HG03103 (cell line): ENCODE data around the gene HSPH1.
"Not testable (repeated sequence)": the region's sequence is repeated elsewhere in the genome, so short reads cannot be mapped to it uniquely, and the experiment has no call there.

ENCODE experiments used
- ATAC-seq: cut with Tn5 transposase; IDR thresholded peaks from one replicate; pipeline ENCODE4 v1.9.1; 2021; ENCODE audit warnings: low read depth; ENCODE audit not compliant: unreplicated experiment

The HSPH1 gene

DNA sequence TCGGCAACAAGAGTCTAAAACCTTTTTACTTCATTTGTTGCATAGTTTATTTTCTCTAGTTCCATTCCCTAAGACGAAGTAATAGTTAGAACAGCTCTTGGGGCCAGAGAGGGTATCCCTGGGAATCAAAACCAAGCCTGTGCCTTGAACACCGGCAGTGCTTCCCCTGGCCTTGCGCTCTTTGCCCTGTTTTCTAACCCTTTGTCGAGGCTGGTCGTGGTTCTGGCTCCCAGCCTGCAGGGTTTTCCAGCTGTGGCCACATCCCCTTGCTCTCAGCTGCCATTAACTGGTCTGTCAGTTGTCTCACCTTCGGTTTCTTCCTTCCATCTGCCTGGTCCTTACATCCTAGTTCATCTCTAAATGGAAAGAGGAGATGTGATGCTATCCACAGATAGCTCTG, 61.0 kb downstream of the HSPH1 start:
- ATAC-seq, result no peak

DNA sequence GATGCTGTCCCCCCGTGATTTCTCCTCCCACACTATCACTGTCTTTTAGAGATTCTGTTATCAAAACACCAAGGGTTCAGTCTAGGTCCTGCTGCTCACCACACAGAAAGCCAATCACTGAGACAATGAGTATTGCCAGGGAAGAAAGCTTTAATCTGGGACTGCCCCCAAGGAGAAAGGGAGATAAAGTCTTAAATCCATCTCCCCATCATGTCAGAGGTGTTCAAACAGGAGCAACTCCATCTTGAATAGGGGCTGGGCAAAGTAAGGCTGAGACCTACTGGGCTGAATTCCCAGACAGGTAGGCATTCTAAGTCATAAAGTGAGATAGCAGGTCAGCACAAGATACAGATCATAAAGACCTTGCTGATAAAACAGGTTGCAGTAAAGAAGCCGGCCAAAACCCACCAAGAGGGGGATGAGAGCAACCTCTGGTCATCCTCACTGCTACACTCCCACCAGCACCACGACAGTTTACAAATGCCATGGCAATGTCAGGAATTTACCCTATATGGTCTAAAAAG, 63.7 kb downstream of the HSPH1 start:
- not testable (repeated sequence) for ATAC-seq

GRCh38 chr13:31096654-31097302, 64.9 kb downstream of the HSPH1 start:
- no peak for ATAC-seq

DNA sequence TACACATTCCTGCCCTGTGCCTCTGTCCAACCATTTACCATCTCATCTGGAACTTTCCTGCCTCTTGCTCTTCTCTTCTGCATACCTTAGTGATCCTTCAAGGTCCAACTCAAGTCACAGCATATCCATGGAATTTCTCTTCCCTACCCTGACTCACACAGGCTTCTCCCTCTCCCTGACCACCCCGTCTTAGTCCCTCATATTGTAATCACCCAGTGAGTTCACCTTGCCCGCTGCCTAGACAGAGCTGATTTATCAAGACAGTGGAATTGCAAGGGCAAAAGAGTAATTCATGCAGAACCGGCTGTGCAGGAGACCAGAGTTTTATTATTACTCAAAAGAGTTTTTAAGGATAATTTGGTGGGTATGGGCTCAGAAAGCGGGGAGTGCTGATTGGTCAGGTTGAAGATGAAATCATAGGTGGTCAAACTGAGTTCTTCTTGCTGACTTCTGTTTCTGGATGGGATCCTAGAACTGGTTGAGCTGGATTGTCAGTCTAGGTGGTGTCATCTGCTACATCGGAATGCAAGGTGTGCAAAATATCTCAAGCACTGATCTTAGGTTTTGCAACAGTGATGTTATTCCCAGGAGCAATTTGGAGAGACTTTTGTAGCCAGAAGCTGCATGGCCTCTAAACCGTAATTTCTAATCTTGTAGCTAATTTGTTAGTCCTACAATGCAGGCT, 67.2 kb downstream of the HSPH1 start:
- ATAC-seq, result no peak

GRCh38 chr13:31093145-31093885, 68.4 kb downstream of the HSPH1 start:
- ATAC-seq, result no peak

- no peak for ATAC-seq
Measured at GRCh38 chr13:31092646-31093045, 69.1 kb downstream of the HSPH1 start.

DNA sequence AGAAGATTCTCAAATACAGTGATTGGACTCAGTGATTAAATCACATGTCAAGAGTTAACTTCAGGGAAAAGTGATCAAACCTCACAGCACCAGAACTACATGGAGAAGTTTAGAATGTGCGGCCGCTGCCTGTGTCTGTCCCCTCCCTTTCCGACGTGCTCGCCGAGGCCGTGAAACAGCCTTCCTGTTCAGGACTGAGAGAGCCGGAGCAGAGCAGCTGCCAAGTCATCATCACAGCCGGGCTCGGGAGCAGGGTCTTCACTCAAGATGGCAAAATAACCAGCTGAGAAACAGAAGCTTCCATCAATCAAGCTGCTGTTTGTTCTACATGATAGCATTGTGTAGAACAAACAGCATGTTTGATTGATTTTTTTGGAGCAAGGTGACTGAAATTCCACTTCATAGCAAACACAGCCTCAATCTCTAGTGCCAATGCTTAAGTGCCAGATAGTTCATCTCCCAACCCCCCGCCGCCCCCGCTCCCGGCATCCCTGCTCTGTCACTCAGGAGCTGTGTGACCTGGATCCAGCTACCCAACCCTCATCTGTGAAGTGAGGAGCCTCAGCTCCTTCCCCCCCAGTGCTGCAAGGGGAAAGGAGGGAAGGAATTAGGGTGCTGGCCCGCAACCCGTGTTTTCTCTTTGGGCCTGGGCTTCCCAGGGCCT, 70.6 kb downstream of the HSPH1 start:
- ATAC-seq, result no peak

DNA sequence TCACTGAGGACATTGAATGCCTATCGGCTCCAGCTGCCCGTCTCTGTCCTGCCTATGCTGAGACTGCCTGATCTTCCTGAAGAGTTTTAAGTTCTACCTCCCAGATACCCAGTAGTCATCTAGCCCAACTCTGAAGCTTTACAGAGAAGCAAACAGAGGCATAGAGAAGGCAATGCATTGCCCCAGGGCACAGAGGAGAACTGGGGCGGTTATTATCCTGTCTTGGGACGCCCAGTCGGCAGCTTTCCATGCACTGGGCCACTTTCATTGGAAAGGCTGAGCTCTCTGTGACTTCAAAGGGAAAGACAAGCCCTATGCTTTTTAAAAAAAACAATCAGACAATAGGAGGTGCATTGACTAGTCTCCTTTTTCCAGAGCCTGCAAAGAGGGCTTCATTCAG, 71.6 kb downstream of the HSPH1 start:
- no peak for ATAC-seq

DNA sequence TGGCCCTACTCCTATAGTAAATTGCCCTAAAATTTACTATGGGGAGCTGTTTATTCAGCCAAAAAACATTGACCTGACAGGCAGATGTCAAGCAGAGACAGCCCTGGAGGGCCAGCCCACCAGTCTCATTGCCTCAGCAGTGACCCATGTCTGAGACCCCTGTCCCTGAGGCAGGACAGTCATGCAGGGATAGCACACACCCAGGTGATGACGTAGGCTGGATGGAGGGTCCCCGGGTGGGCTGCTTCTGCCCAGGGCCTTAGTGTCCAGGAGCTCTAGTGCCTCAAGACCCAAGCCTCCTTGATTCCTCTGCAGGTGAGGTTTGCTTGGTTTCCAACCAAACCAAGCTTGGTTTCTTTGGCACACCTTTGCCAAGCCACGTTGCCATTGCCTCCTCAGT, 72.1 kb downstream of the HSPH1 start:
- no peak for ATAC-seq

DNA sequence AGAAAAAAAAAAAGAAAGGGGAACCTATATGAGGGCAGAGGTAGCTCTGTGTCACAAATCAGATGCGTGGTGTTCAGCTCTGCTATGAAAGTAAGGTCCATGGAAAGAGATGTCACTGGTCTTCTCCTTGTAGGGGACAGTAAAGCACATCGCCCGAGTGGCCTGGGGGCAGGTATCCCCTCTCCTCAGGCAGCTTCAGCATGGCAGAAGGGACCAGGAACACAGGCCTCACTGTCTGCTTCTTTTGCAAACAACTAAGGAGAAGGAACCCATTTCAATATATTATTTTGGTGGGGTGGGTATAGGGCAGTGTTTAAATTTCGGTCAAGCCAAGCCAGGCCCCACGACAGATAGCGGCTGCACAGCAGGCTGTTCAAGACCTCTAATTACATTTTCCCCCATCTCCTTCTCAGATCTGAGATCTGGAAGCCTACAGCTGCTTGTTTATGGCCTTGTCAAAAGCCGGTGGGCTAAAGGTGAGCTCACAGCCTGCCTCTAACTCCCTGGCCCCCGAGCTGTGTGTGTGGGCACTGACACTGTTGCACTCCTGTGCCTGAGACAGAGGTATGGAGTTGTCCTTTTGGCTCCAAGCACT, 72.8 kb downstream of the HSPH1 start:
- ATAC-seq, result no peak
